ENCODE measurements around the gene ITGB1. TPM values are rescaled to one million over a fixed set of nuclear protein-coding genes. Genes with fewer than 3 reads are reported as not detected.

Gene ITGB1
- total RNA-seq, 1 experiment from 2014 or later: 282 TPM

DNA sequence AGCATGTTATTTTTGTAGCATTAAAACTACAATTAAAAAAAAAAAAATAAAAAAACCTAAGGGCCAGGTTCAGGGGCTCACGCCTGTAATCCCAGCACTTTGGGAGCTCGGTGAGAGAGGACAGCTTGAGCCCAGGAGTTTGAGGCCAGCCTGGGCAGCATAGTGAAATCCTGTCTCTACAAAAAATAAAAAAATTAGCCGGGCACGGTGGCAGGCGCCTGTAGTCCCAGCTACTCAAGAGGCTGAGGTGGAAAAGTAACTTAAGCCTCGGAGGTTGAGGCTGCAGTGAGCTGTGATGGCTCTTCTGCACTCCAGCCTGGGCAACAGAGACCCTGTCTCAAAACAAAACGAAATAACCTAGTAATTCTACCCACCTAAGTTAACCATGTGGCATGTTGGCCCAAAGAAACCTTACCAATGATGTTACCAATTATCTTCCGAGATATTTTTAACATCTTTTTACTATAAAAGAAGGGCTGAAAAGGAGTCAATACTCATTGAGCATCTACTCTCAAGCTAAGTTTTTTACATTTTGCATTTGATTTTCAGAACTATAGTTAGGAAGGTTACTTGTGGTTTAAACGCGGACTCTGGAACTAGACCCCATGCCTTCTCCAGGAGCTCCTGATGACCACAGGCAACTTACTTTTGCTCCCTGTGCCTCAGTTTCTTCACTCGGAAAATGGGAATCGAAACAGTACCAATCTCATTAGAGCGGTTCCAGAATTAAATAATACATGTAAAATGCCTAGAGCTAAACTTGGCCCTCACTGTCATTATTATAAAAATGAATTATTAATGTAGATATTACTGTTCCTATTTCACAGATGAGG, 1.4 kb downstream of the ITGB1 start:
- TF ChIP-seq CTCF (conservative IDR thresholded peaks at IDR 0.05; ENCODE audit: low read depth, low read length): no peak
- no peak for TF ChIP-seq EZH2 (IDR thresholded peaks at IDR 0.05; ENCODE audit: borderline replicate concordance, low read depth, low read length, poor library complexity, severe bottlenecking)
- Histone ChIP-seq H3K27me3 (replicated peaks; ENCODE audit: insufficient read depth, low read depth, low read length, poor library complexity) (no peaks in the 10 kb centered on the region), H3K4me3 (ENCODE audit: low read depth, low read length, poor library complexity, severe bottlenecking) (peak overlapping the region; percentile 93), H3K4me1 (ENCODE audit: insufficient read depth, low read length, poor library complexity, severe bottlenecking) (peaks cover 47% of the 10 kb centered on the region), H3K36me3 (ENCODE audit: insufficient read depth, low read length, poor library complexity, severe bottlenecking) (no peaks in the 10 kb centered on the region), H3K9me3 (ENCODE audit: low read depth, low read length, poor library complexity, severe bottlenecking) (no peaks in the 10 kb centered on the region), H3K27ac (ENCODE audit: low read depth, low read length, poor library complexity, severe bottlenecking) (peak overlapping the region; percentile 99)
- DNase-seq (ENCODE audit: low spot score): no peak
- BruUV-seq (replicated peaks): no TSS peak
- ChIA-PET POLR2A (ENCODE audit: low non-redundant PET) (no interaction called here), CTCF (no interaction called here)
- intact Hi-C loops (cut with micrococcal nuclease; ENCODE audit: unreplicated experiment): no loop called here

- Histone ChIP-seq H3K36me3 (ENCODE audit: insufficient read depth, low read length, poor library complexity, severe bottlenecking) (no peaks in the 10 kb centered on the region), H3K27me3 (replicated peaks; ENCODE audit: insufficient read depth, low read depth, low read length, poor library complexity) (no peaks in the 10 kb centered on the region), H3K27ac (ENCODE audit: low read depth, low read length, poor library complexity, severe bottlenecking) (peak overlapping the region; percentile 99), H3K9me3 (ENCODE audit: low read depth, low read length, poor library complexity, severe bottlenecking) (no peaks in the 10 kb centered on the region), H3K4me3 (ENCODE audit: low read depth, low read length, poor library complexity, severe bottlenecking) (peak overlapping the region; percentile 93), H3K4me1 (ENCODE audit: insufficient read depth, low read length, poor library complexity, severe bottlenecking) (peaks cover 54% of the 10 kb centered on the region)
- TF ChIP-seq EZH2 (IDR thresholded peaks at IDR 0.05; ENCODE audit: borderline replicate concordance, low read depth, low read length, poor library complexity, severe bottlenecking) (no peak), CTCF (conservative IDR thresholded peaks at IDR 0.05; ENCODE audit: low read depth, low read length) (no peak)
- DNase-seq (ENCODE audit: low spot score): no peak
- CTCF ChIA-PET: no interaction called here
- intact Hi-C loops (cut with micrococcal nuclease; ENCODE audit: unreplicated experiment): no loop called here
- TSS peak; percentile 44 for BruUV-seq (replicated peaks)
- POLR2A ChIA-PET (ENCODE audit: low non-redundant PET): no interaction called here
Observed at GRCh38 chr10:32955790-32956189, 2.2 kb downstream of the ITGB1 start.

DNA sequence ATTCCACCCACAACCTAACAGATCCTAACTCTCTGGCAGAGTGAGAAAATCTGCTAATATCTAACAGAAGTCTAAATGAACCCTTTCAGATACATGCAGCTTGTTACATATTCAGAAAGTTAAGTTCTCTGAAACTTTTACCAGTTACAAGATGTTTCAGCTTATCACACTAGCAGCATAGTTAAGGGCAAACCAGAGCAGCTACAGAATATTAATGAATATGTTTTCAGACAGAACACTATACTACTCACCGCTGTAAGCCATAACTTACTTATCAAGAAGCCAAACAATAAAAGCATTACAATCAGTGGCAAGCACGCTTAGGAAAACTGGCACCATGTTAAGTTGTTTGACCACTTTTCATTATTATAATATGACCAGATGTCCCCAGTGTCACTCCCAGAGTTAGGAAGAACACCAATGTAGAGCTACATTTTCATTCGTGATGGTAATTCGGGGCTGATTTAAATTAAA, 2.7 kb downstream of the ITGB1 start:
- Histone ChIP-seq H3K27me3 (replicated peaks; ENCODE audit: insufficient read depth, low read depth, low read length, poor library complexity) (no peaks in the 10 kb centered on the region), H3K27ac (ENCODE audit: low read depth, low read length, poor library complexity, severe bottlenecking) (peak overlapping the region; percentile 15), H3K9me3 (ENCODE audit: low read depth, low read length, poor library complexity, severe bottlenecking) (no peaks in the 10 kb centered on the region), H3K4me1 (ENCODE audit: insufficient read depth, low read length, poor library complexity, severe bottlenecking) (peaks cover 59% of the 10 kb centered on the region), H3K4me3 (ENCODE audit: low read depth, low read length, poor library complexity, severe bottlenecking) (peak overlapping the region; percentile 93), H3K36me3 (ENCODE audit: insufficient read depth, low read length, poor library complexity, severe bottlenecking) (no peaks in the 10 kb centered on the region)
- TF ChIP-seq EZH2 (IDR thresholded peaks at IDR 0.05; ENCODE audit: borderline replicate concordance, low read depth, low read length, poor library complexity, severe bottlenecking): no peak
- no peak for TF ChIP-seq CTCF (conservative IDR thresholded peaks at IDR 0.05; ENCODE audit: low read depth, low read length)
- POLR2A ChIA-PET (ENCODE audit: low non-redundant PET): no interaction called here
- intact Hi-C loops (cut with micrococcal nuclease; ENCODE audit: unreplicated experiment): no loop called here
- CTCF ChIA-PET: no interaction called here
- BruUV-seq (replicated peaks): no TSS peak
- DNase-seq (ENCODE audit: low spot score): no peak

Data from A673 (cell line).